Measurements from ENCODE around the gene ADCYAP1.

ADCYAP1 gene

GRCh38 chr18:950882-951495 lies 46.3 kb downstream of the ADCYAP1 start:
- TF ChIP-seq ZNF70 (CRISPR knock-in tag; IDR thresholded peaks at IDR 0.05) (no peak), ZC3H10 (CRISPR knock-in tag; IDR thresholded peaks at IDR 0.05) (no peak), ZFP30 (CRISPR knock-in tag; IDR thresholded peaks at IDR 0.05) (no peak)
- ATAC-seq, result no peak

- TF ChIP-seq CSRNP3 (CRISPR knock-in tag; IDR thresholded peaks at IDR 0.05) (no peak), ZNF565 (CRISPR knock-in tag; conservative IDR thresholded peaks at IDR 0.05; ENCODE audit: low read depth) (no peak), TOX (CRISPR knock-in tag; IDR thresholded peaks at IDR 0.05; ENCODE audit: borderline replicate concordance) (no peak), TCF4 (CRISPR knock-in tag; IDR thresholded peaks at IDR 0.05; ENCODE audit: borderline replicate concordance) (no peak), PATZ1 (CRISPR knock-in tag; IDR thresholded peaks at IDR 0.05; ENCODE audit: borderline replicate concordance) (no peak), CSDC2 (CRISPR knock-in tag; IDR thresholded peaks at IDR 0.05) (no peak), RARB (CRISPR knock-in tag; IDR thresholded peaks at IDR 0.05) (no peak), BACH2 (CRISPR knock-in tag; IDR thresholded peaks at IDR 0.05; ENCODE audit: borderline replicate concordance) (no peak), ZFP30 (CRISPR knock-in tag; IDR thresholded peaks at IDR 0.05) (no peak), CREB5 (CRISPR knock-in tag; IDR thresholded peaks at IDR 0.05; ENCODE audit: low read depth) (no peak), ZNF8 (CRISPR knock-in tag; IDR thresholded peaks at IDR 0.05) (no peak), GLIS3 (CRISPR knock-in tag; IDR thresholded peaks at IDR 0.05) (no peak), ZFP3 (CRISPR knock-in tag; IDR thresholded peaks at IDR 0.05) (no peak), SNAI2 (CRISPR knock-in tag; IDR thresholded peaks at IDR 0.05) (no peak), ARNTL (CRISPR knock-in tag; IDR thresholded peaks at IDR 0.05; ENCODE audit: borderline replicate concordance, low read depth) (no peak), ZNF70 (CRISPR knock-in tag; IDR thresholded peaks at IDR 0.05) (no peak), PPARA (CRISPR knock-in tag; IDR thresholded peaks at IDR 0.05; ENCODE audit: borderline replicate concordance) (no peak)
- no peak for ATAC-seq
These were observed 50.9 kb downstream of the ADCYAP1 start for GRCh38 chr18:955384-956066.

- no peak for TF ChIP-seq BACH2 (CRISPR knock-in tag; IDR thresholded peaks at IDR 0.05; ENCODE audit: borderline replicate concordance)
- TF ChIP-seq TSHZ2 (CRISPR knock-in tag; IDR thresholded peaks at IDR 0.05), result no peak
- no peak for TF ChIP-seq PATZ1 (CRISPR knock-in tag; IDR thresholded peaks at IDR 0.05; ENCODE audit: borderline replicate concordance)
- no peak for TF ChIP-seq ZFP3 (CRISPR knock-in tag; IDR thresholded peaks at IDR 0.05)
- TF ChIP-seq ZNF565 (CRISPR knock-in tag; conservative IDR thresholded peaks at IDR 0.05; ENCODE audit: low read depth), result no peak
- TF ChIP-seq TCF4 (CRISPR knock-in tag; IDR thresholded peaks at IDR 0.05; ENCODE audit: borderline replicate concordance), result no peak
- ATAC-seq, result no peak
These were observed 53.2 kb downstream of the ADCYAP1 start for GRCh38 chr18:957829-958228.
